Measurements from ENCODE around the gene CSK. TPM values are rescaled to one million over a fixed set of nuclear protein-coding genes. Genes with fewer than 3 reads are reported as not detected.

The CSK gene
- polyA plus RNA-seq, 1 of the 3 experiments (the other 2 are of a cell fraction), result 53.1 TPM

DNA sequence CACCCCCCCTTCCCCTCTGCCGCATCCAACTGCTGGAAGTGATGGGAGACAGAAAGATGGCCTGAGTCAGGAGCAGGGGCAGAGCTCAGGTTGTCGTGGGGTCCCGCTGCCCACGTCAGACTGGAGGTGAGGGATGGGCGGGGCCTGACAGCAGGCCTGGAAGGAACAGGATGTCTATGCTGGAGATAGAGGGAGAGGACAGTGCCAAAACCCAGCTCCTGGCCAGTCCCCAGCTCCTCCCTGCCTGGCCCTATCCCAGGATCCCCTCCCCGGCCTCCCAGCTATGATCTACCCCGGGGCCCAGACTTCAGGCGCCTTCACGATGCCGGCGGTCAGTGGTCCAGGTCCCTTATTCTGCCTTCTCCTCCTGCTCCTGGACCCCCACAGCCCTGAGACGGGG lies 30.7 kb downstream of the CSK start, which contains the start of gene LMAN1L:
Gene LMAN1L (plus strand): TSS at position 303 of the 400 bp plus-strand sequence. CDS start 20 bp downstream, at position 323.
- peaks cover 0 to 23% of the 10 kb centered on the region in 2 experiments; a peak in 1 of 4 replicates for H3K4me1 ChIP-seq (ENCODE audit: control insufficient read depth in 1 of 2, insufficient read depth in 2 of 2, low read depth in 1 of 2, low read length in 1 of 2)
- H3K79me2 ChIP-seq (ENCODE audit: insufficient read depth), result no peaks in the 10 kb centered on the region
- POLR2A ChIA-PET, result no interaction called here
- DNase-seq, result no peak
- 87% methylated on average over 6 of the region's 12 CpGs for WGBS (ENCODE audit: low lambda C conversion rate)
- no peak within 1 kb of the TSS for H3K4me2 ChIP-seq
- TF ChIP-seq FOSL2 (IDR thresholded peaks at IDR 0.05; ENCODE audit: borderline replicate concordance, low read depth), result no peak
- no peak for TF ChIP-seq NRF1 (IDR thresholded peaks at IDR 0.05; ENCODE audit: low read depth, low read length)
- no peak for TF ChIP-seq POLR2AphosphoS5 (IDR thresholded peaks at IDR 0.05; ENCODE audit: low read depth, low read length)
- TF ChIP-seq RAD21 (IDR thresholded peaks at IDR 0.05; ENCODE audit: low read length), result no peak
- TF ChIP-seq SMC3 (IDR thresholded peaks at IDR 0.05; ENCODE audit: low read depth, low read length), result no peak
- TF ChIP-seq, protein P1, sequence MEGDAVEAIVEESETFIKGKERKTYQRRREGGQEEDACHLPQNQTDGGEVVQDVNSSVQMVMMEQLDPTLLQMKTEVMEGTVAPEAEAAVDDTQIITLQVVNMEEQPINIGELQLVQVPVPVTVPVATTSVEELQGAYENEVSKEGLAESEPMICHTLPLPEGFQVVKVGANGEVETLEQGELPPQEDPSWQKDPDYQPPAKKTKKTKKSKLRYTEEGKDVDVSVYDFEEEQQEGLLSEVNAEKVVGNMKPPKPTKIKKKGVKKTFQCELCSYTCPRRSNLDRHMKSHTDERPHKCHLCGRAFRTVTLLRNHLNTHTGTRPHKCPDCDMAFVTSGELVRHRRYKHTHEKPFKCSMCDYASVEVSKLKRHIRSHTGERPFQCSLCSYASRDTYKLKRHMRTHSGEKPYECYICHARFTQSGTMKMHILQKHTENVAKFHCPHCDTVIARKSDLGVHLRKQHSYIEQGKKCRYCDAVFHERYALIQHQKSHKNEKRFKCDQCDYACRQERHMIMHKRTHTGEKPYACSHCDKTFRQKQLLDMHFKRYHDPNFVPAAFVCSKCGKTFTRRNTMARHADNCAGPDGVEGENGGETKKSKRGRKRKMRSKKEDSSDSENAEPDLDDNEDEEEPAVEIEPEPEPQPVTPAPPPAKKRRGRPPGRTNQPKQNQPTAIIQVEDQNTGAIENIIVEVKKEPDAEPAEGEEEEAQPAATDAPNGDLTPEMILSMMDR (IDR thresholded peaks at IDR 0.05), result no peak
- no peak for TF ChIP-seq YY1 (IDR thresholded peaks at IDR 0.05; ENCODE audit: low read depth)
- no peak for TF ChIP-seq JUND (IDR thresholded peaks at IDR 0.05)
- TF ChIP-seq RCOR1 (IDR thresholded peaks at IDR 0.05; ENCODE audit: low read length), result no peak
- TF ChIP-seq ELF1 (IDR thresholded peaks at IDR 0.05), result no peak
- no peak for TF ChIP-seq TCF12 (IDR thresholded peaks at IDR 0.05)
- no peak for TF ChIP-seq MXI1 (IDR thresholded peaks at IDR 0.05; ENCODE audit: low read depth, low read length)
- TF ChIP-seq GABPA (IDR thresholded peaks at IDR 0.05; ENCODE audit: low read depth), result no peak
- no peak for TF ChIP-seq MEF2A (IDR thresholded peaks at IDR 0.05; ENCODE audit: borderline replicate concordance, low read depth)
- no peak for TF ChIP-seq TEAD4 (IDR thresholded peaks at IDR 0.05; ENCODE audit: borderline replicate concordance, insufficient read depth)
- TF ChIP-seq EP300 (IDR thresholded peaks at IDR 0.05; ENCODE audit: borderline replicate concordance in 1 of 2, low read depth in 1 of 2, low read length in 1 of 2), result no peak
- H2AFZ ChIP-seq (ENCODE audit: low read depth), result no peak within 1 kb of the TSS
- H3K9me2 ChIP-seq, result no peaks in the 10 kb centered on the region
- no peaks in the 10 kb centered on the region for H3K27me3 ChIP-seq (ENCODE audit: insufficient read depth)
- H3K27ac ChIP-seq (ENCODE audit: low read depth in 2 of 2, low read length in 1 of 2), result no peak within 1 kb of the TSS
- CTCF ChIA-PET, result interaction anchor here (0.6 to 2.3 kb wide), 5 partner anchors 12 to 44 kb away, joined by 3 to 5 read pairs (median 3); no protein-coding TSS in a partner anchor
- no peaks in the 10 kb centered on the region for H3K36me3 ChIP-seq (replicated peaks in 1 of 2; ENCODE audit: control insufficient read depth in 1 of 2, insufficient read depth in 2 of 2, low read length in 1 of 2)
- peaks cover 5% of the 10 kb centered on the region for H3F3A ChIP-seq (replicated peaks; ENCODE audit: insufficient read depth)
- H3K4me3 ChIP-seq (ENCODE audit: low read depth in 2 of 2, low read length in 1 of 2), result no peak within 1 kb of the TSS
- H4K20me1 ChIP-seq (ENCODE audit: insufficient read depth), result no peaks in the 10 kb centered on the region
- H3K9me3 ChIP-seq, result no peaks in the 10 kb centered on the region
- H3K9ac ChIP-seq, result no peak within 1 kb of the TSS

DNA sequence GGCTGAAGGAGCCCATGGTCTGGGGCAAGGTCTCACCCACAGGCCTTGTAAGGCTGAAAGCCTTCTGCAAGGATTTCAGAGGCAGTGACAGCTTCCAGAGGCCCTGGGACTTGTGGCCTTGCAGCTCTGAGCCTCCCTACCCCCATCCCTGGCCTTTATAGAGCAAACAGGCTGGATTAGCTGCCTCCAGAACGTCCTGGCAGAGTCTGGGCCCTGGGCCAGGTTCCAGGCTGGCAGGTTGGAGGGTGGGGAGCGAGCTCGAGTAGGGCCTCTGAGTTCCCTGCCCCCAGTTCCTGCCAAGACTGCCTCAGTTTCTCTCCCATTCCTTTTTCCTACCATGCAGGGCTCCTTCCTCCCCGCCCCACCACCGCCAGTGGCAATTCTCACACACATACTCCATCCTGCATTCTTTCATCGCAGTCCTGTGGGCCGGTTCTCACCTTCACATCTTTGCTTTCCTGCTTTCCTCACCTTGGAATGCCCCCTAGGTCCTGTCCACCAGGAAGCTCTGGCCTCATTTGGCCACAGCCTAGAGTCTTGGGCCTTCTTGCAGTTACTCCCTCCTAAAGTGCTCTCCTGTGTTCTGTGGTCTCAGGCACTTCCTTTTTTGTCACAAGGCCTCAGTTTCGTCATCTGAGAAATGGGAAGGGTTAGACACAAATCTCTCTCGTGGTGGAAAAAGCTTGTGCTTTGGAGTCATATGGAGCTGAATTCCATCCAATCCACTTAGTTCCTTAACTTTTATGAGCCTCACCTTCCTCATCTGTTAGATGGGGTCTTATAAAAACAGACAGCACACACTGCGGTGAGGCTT lies 33.4 kb downstream of the CSK start:
- H3K36me3 ChIP-seq (replicated peaks in 1 of 2; ENCODE audit: control insufficient read depth in 1 of 2, insufficient read depth in 2 of 2, low read length in 1 of 2), result no peaks in the 10 kb centered on the region
- H3K27me3 ChIP-seq (ENCODE audit: insufficient read depth), result no peaks in the 10 kb centered on the region
- peak; percentile 24 for TF ChIP-seq CHD2 (IDR thresholded peaks at IDR 0.05; ENCODE audit: low read length, partially characterized antibody)
- TF ChIP-seq, protein P2, sequence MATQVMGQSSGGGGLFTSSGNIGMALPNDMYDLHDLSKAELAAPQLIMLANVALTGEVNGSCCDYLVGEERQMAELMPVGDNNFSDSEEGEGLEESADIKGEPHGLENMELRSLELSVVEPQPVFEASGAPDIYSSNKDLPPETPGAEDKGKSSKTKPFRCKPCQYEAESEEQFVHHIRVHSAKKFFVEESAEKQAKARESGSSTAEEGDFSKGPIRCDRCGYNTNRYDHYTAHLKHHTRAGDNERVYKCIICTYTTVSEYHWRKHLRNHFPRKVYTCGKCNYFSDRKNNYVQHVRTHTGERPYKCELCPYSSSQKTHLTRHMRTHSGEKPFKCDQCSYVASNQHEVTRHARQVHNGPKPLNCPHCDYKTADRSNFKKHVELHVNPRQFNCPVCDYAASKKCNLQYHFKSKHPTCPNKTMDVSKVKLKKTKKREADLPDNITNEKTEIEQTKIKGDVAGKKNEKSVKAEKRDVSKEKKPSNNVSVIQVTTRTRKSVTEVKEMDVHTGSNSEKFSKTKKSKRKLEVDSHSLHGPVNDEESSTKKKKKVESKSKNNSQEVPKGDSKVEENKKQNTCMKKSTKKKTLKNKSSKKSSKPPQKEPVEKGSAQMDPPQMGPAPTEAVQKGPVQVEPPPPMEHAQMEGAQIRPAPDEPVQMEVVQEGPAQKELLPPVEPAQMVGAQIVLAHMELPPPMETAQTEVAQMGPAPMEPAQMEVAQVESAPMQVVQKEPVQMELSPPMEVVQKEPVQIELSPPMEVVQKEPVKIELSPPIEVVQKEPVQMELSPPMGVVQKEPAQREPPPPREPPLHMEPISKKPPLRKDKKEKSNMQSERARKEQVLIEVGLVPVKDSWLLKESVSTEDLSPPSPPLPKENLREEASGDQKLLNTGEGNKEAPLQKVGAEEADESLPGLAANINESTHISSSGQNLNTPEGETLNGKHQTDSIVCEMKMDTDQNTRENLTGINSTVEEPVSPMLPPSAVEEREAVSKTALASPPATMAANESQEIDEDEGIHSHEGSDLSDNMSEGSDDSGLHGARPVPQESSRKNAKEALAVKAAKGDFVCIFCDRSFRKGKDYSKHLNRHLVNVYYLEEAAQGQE (IDR thresholded peaks at IDR 0.05; ENCODE audit: low read depth, low read length), result no peak
- peaks cover 0 to 25% of the 10 kb centered on the region in 2 experiments; a peak in 1 of 4 replicates for H3K4me1 ChIP-seq (ENCODE audit: control insufficient read depth in 1 of 2, insufficient read depth in 2 of 2, low read depth in 1 of 2, low read length in 1 of 2)
- H3K79me2 ChIP-seq (ENCODE audit: insufficient read depth), result no peaks in the 10 kb centered on the region
- H3K4me2 ChIP-seq, result no peak overlapping the region
- no peak overlapping the region for H3K4me3 ChIP-seq (ENCODE audit: low read depth in 2 of 2, low read length in 1 of 2)
- H3K9me3 ChIP-seq, result no peaks in the 10 kb centered on the region
- no peak overlapping the region for H3K9ac ChIP-seq
- peak overlapping the region in 1 of 2 experiments; percentile 54; a peak in 1 of 4 replicates for H3K27ac ChIP-seq (ENCODE audit: low read depth in 2 of 2, low read length in 1 of 2)
- WGBS (ENCODE audit: low lambda C conversion rate), result 72% methylated on average over 10 of the region's 10 CpGs
- CTCF ChIA-PET, result interaction anchor here (0.8 to 5.6 kb wide), 8 partner anchors 11 to 180 kb away, joined by 3 to 31 read pairs (median 4); partner anchors contain the start of genes CPLX3 and CSK
- POLR2A ChIA-PET, result no interaction called here
- no peaks in the 10 kb centered on the region for H3F3A ChIP-seq (replicated peaks; ENCODE audit: insufficient read depth)
- H3K9me2 ChIP-seq, result no peaks in the 10 kb centered on the region
- no peaks in the 10 kb centered on the region for H4K20me1 ChIP-seq (ENCODE audit: insufficient read depth)
- no peak overlapping the region for H2AFZ ChIP-seq (ENCODE audit: low read depth)
- DNase-seq, result peak; percentile 53
